HG03520 (cell line): ENCODE results near the gene CDC45.

Experiments
- ATAC-seq: cut with Tn5 transposase; IDR thresholded peaks from one replicate; pipeline ENCODE4 v1.9.1; 2021; ENCODE audit warnings: mild to moderate bottlenecking, moderate library complexity; ENCODE audit not compliant: unreplicated experiment

The CDC45 gene

GRCh38 chr22:19492504-19493174, 12.9 kb downstream of the CDC45 start:
- no peak for ATAC-seq

GRCh38 chr22:19494001-19494560, 14.4 kb downstream of the CDC45 start:
- no peak for ATAC-seq

DNA sequence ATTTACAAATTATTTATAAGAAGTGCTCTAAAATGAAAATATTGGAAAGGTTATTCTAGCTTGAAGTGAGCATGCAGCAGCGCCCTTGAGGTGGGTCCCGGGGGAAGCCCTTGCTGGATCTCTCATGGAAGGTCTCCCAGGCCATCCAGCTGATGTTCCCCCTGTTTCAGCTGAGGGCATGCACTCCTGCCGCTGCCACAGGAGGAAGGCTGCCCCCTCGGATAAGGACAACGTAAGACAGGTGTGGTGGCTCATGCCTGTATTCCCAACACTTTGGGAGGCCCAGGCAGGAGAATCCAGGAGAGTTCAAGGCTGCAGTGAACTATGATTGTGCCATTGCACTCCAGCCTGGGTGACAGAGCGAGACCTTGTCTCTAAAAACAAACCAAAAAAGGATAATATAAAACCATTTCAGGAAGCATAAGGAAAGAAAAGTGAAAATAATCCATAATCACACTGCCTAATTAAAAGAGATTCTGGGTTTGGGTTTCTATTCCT, 15.0 kb downstream of the CDC45 start:
- ATAC-seq, result no peak

DNA sequence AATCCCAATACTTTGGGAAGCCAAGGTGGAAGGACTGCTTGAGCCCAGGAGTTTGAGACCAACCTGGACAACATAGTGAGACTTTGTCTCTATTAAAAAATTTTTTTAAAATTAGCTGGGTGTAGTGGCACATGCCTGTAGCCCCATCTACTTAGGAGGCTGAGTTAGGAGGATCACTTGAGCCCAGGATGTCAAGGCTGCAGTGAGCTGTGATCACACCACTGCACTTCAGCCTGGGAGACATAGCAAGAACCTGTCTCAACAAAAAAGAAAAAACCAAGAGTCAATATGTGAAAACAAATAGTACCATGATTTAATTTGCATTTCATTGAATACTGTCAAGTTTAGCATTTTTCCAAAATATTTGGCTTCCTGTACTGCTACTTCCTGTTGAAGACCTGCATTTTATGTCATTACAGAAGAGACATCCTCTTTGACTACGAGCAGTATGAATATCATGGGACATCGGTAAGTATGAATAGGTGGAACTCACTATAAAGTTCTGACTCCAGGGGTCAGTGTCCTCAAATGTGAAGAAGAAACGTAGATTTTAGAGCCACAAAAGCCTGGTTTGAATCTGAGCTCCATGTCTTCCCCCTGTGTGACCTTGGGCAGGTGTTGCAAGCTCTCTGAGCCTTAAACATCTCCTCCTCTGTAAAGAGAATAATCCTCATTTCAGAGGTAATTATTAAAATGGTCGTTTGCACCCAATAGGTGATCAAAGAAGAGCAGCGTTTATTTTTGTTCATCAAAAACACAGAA, 16.0 kb downstream of the CDC45 start:
- no peak for ATAC-seq

GRCh38 chr22:19496324-19496630, 16.6 kb downstream of the CDC45 start:
- ATAC-seq, result no peak

DNA sequence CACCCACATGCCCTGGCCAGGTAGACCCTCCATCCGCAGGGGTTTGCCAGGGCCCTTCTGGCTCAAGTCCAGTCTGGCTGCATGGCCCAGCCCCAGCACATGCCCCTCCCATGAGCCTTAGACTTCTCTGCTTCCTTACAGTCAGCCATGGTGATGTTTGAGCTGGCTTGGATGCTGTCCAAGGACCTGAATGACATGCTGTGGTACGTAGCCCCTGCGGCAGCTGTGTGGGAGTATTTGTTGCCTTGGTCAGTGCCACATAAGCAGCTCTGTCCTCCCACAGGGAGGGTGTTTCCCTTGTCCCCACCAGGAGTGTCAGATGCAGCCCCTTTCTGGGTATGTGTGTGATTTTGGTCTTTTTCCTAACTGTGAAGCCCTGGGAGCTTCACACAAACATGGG, 17.5 kb downstream of the CDC45 start:
- ATAC-seq, result no peak

DNA sequence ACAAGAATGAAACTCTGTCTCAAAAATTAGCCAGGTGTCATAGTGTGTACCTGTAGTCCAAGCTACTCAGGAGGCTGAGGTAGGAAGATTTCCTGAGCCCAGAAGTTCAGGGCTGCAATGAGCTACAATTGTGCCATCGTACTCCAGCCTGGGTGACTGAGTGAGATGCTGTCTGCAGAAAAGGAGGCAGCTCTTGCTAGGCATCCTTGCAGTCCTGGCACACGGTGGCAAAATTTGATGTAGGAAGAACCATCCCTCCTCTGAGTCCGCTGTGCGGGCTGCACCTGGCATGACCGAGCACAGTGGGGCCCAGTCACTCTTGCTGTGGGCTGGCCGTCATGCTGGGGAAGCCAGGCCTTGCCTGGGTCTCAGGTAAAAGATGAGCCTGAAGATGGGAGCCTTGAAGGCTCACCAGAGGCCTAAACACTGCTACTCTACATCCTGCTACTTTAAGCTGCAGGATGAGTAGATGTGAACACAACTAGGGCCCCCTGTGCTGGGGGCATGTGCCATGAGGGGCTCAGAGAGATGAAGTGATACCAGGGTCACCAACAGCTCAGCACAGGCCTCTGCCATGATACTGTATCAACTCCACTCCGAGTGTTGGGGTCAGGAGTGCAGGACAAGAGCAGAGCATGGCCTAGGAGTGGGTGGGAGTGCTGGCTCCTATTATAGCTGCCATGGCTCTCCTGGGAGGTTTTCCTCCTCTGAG, 18.6 kb downstream of the CDC45 start:
- ATAC-seq, result no peak

- ATAC-seq, result no peak
Observed at GRCh38 chr22:19498866-19499190, 19.1 kb downstream of the CDC45 start.

GRCh38 chr22:19499236-19499879, 19.6 kb downstream of the CDC45 start:
- ATAC-seq, result no peak

GRCh38 chr22:19499880-19500242, 20.1 kb downstream of the CDC45 start:
- no peak for ATAC-seq

- no peak for ATAC-seq
Observed at GRCh38 chr22:19501897-19502447, 22.3 kb downstream of the CDC45 start.

DNA sequence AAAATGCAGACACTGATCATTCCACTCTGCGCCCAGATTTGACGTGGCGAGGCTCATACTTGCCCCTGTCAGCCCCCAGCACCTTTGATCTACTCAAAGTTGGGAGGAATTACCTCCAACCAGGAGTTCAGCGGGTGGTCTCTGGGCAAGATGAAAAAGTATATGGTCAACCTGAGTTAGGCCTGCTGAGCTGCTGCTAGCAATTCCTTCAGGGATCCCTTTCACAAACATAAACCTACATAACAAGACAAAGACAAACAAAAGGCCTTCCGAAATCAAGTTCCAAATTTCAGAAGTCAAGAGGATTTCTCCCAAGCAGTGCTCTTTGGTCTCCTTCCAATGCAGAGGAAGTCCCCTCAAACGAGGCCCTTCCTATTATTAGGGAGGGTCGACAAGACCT, 23.6 kb downstream of the CDC45 start:
- no peak for ATAC-seq

GRCh38 chr22:19503869-19504268, 24.1 kb downstream of the CDC45 start:
- no peak for ATAC-seq

DNA sequence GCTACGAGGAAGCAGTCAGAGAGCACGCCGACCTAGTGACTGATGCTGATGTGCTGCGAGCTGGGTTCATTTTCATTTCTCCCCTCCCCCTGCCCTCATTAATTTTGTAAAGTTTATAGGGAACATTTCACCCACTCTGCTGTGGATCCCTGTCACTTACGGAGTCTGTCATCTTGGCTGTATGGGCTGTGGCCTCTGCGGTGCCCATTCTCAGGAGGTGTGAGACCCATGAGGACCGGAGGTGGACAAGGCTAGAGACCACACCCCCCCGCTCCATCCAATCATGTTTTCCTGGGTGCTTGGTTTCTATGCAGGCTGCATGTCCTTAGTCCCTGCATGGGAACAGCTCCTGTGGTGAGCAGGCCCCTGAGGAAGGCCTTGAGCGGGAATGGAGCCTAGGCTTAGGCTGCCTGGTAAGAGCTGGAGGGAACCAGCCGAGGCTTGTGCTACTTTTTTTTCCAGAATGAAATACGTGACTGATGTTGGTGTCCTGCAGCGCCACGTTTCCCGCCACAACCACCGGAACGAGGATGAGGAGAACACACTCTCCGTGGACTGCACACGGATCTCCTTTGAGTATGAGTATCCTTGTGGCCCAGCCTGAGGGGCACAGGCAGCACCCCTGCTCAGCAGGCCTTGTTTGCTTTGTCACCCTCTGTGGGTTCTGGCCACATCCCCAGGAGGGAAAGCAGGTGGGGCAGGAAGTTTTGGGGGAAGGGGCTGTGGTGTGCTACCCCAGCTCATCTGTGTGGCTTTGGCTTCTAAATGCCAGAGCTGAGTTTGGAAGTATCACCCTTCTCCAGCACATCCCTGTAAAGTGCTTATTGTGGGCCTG, 25.4 kb downstream of the CDC45 start:
- ATAC-seq, result no peak

GRCh38 chr22:19505735-19506126, 26.0 kb downstream of the CDC45 start:
- ATAC-seq, result no peak

- ATAC-seq, result no peak
Observed at GRCh38 chr22:19506212-19506611, 26.5 kb downstream of the CDC45 start.

GRCh38 chr22:19507534-19507861, 27.8 kb downstream of the CDC45 start:
- ATAC-seq, result no peak

DNA sequence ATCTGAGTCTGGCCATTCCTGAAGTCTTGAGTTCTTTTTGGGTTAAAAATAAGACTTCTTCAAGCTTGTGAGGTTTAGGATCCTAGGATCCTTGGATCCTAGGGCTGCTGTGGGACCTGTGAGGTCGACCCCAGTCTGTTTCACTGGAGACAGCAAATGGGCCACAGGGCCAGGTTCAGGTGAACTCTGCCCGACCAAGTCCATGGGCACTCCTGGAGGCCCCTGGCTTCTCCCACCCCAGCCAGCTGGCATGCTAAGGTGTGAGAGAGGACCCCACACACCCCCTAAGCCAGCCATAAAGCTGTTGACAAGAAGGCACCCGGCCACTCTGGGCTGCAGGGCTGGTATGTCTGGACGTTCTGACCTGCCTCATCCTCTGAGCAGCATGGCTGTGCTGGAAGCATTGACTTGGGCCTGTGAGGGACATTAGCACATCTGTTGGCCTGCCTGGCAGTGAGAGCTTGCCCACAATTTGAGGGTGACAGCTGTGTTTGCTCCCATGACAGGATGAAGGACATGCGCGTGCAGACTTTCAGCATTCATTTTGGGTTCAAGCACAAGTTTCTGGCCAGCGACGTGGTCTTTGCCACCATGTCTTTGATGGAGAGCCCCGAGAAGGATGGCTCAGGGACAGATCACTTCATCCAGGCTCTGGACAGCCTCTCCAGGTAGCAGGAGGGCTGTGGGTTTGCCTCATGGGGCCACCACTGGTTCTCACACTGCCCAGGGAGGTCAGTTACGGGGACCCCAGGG, 28.5 kb downstream of the CDC45 start:
- no peak for ATAC-seq

- ATAC-seq, result no peak
Observed at GRCh38 chr22:19509191-19509590, 29.5 kb downstream of the CDC45 start.

DNA sequence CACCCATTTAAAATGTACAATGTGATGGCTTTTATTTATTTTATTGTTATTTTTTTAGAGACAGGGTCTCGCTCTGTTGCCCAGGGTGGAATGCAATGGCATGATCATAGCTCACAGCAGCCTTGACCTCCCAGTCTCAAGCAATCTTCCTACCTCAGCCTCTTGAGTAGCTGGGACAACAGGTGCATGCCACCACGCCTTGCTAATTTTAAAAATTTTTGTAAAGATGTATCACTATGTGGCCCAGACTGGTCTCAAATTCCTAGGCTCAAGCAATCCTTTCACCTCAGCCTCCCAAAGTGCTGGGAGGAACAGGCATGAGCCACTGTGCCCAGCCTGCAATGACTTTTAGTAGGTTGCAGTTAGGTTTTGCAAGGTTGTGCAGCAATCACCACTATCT, 30.2 kb downstream of the CDC45 start:
- ATAC-seq, result no peak
